Prostate gland (tissue), 2 donors: Measurements from ENCODE around the gene CLIC3. TPM values are rescaled to one million over a fixed set of nuclear protein-coding genes. Genes with fewer than 3 reads are reported as not detected.
A peak's percentile ranks its signal among the peaks of the same experiment; 100 is the strongest.

Experiments used
- DNase-seq: peaks from one replicate; pipeline ENCODE4 v3.0.0-alpha.2; 2019; ENCODE audit warnings: low spot score
- H3K27ac ChIP-seq, 2 donors: fragments of 200-600 bp; sonication (generic); 2 replicates each; pipeline ENCODE4 v1.5.1; 2017 to 2019
- H3K27me3 ChIP-seq: fragments of 200-600 bp; sonication (generic); replicated peaks from 2 replicates; pipeline ENCODE4 v1.5.1; 2019; ENCODE audit not compliant: insufficient read depth
- H3K36me3 ChIP-seq, 2 donors: fragments of 200-600 bp; sonication (generic); 1 replicate in 1 of 2; 2 replicates in 1 of 2; pipeline versions ENCODE4 v1.5.1 to v1.8.1; 2017 to 2019
- H3K4me1 ChIP-seq: fragments of 200-600 bp; sonication (generic); replicated peaks from 2 replicates; pipeline ENCODE4 v1.5.1; 2019
- H3K4me3 ChIP-seq, 2 donors: fragments of 200-600 bp; sonication (generic); 2 replicates each; pipeline ENCODE4 v1.5.1; 2017 to 2019
- H3K9me3 ChIP-seq: fragments of 200-600 bp; sonication (generic); 2 replicates; pipeline ENCODE4 v1.5.1; 2017
- CTCF ChIP-seq, 4 experiments: fragments of 200-600 bp in 2 of 4; fragments of 450-650 bp in 2 of 4; sonication (generic) in 2 of 4; IDR thresholded peaks; 1 replicate in 3 of 4; 2 replicates in 1 of 4; pipeline ENCODE4 v1.5.1; 2016 to 2019; ENCODE audit warnings: antibody characterized with exemption in 4 of 4, mild to moderate bottlenecking in 2 of 4, moderate library complexity in 2 of 4
- POLR2A ChIP-seq: fragments of 450-650 bp; IDR thresholded peaks from one replicate; pipeline ENCODE4 v1.6.1; 2016; ENCODE audit warnings: antibody characterized with exemption, mild to moderate bottlenecking
- POLR2AphosphoS5 ChIP-seq: sonication (generic); formaldehyde crosslinking; IDR thresholded peaks from one replicate; pipeline ENCODE4 v1.6.1; 2017; ENCODE audit warnings: antibody characterized with exemption
- WGBS: methylation state at CpG from one replicate; pipeline ENCODE4 v1.1.5; 2018; 5-methylcytosine and 5-hydroxymethylcytosine counted together
- intact Hi-C: fragments of 100-400 bp; cut with DNase I; formaldehyde crosslinking; loops from one replicate; pipeline ENCODE4 v1.14.2; 2022
- total RNA-seq, 2 donors: library from RNA; depleted of rRNA; stranded (reverse); fragments of >200 nt; gene quantifications; one replicate each; pipeline ENCODE4 v1.1.0, GENCODE V29; 2016

Gene CLIC3
- total RNA-seq, 2 donors from 2014 or later: 4.2 to 6.7 TPM

- H3K4me1 ChIP-seq: no peaks in the 10 kb centered on the region
- intact Hi-C loops: no loop called here
- DNase-seq: no peak
- H3K4me3 ChIP-seq: no peak overlapping the region
- TF ChIP-seq POLR2A: no peak
- TF ChIP-seq POLR2AphosphoS5: no peak
- TF ChIP-seq CTCF (IDR thresholded peaks at IDR 0.05): no peak
- H3K27me3 ChIP-seq: no peaks in the 10 kb centered on the region
- H3K9me3 ChIP-seq: no peaks in the 10 kb centered on the region
- no peak overlapping the region for H3K27ac ChIP-seq
- WGBS: 61% methylated on average over 30 of the region's 41 CpGs
- H3K36me3 ChIP-seq: no peaks in the 10 kb centered on the region
Measured at GRCh38 chr9:136978865-136979544, 17.4 kb downstream of the CLIC3 start.

DNA sequence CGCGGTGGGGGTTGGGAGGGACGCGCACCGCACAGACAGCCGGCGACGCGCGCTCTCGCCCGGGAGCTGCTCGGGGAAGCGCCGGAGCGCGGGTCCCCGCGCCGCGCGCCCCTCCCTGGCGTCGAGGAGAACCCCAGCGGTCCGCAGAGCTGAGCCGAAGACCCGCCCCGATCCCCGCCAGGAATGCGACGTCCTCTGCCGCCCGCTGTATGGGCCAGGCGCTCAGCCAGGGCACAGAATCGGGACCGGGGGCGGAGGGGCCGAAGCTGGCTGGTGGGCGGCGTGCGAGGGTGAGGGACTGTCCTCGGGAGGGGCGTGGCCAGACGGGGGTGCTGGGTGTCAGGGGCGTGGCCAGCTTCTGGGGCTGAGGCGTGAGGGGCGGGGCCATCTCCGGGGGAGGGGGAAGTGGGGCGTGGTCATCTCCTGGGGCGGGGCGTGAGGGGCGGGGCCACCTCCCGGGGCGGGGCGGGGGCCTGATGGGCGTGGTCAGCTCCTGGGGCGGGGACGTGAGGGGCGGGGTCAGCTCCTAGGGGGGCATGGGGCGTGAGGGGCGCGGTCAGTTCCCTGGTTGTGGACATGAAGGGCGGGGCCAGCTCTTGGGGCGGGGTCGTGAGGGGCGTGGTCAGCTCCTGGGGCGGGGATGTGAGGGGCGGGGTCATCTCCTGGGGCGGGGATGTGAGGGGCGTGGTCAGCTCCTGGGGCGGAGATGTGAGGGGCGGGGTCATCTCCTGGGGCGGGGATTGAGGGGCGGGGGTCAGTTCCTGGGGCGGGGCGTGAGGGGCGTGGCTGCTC lies 18.1 kb downstream of the CLIC3 start:
- TF ChIP-seq POLR2A: no peak
- TF ChIP-seq POLR2AphosphoS5: peak; percentile 6
- TF ChIP-seq CTCF (IDR thresholded peaks at IDR 0.05): peak in 1 of 4 experiments; percentile 7
- peak overlapping the region; percentile 60 to 61 for H3K27ac ChIP-seq
- 0% methylated on average over 25 of the region's 78 CpGs for WGBS

DNA sequence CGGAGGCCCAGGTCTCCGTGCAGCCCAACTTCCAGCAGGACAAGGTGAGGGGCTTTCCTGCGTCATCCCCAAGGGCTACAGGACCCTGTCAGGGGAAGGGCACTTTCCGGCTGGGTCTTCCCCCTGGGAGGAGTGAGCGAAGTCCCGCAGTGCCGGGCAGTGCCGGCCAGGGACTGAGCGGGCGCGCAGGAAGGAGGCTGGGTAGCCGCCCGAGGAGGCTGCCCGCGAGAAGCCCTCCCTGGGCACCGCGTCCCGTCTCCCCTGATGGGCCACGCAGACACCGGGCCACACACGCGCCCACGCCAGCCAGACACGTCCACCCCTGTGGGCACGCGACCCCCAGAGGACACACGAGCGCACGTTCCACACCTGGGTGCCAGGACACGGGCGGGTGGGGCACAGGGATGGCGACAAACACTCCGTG lies 18.7 kb downstream of the CLIC3 start:
- Histone ChIP-seq H3K4me1 (no peaks in the 10 kb centered on the region), H3K4me3 (peak overlapping the region; percentile 25 to 41), H3K27me3 (no peaks in the 10 kb centered on the region), H3K27ac (peak overlapping the region; percentile 60 to 61), H3K36me3 (no peaks in the 10 kb centered on the region), H3K9me3 (no peaks in the 10 kb centered on the region)
- DNase-seq: no peak
- 23% methylated on average over 33 of the region's 33 CpGs for WGBS
- TF ChIP-seq CTCF (IDR thresholded peaks at IDR 0.05): no peak
- no peak for TF ChIP-seq POLR2AphosphoS5
- no peak for TF ChIP-seq POLR2A
- intact Hi-C loops: no loop called here

More for the DNA sequence above, 18.1 kb downstream of the CLIC3 start:
- H3K36me3 ChIP-seq: no peaks in the 10 kb centered on the region
- peak overlapping the region; percentile 25 to 41 for H3K4me3 ChIP-seq
- DNase-seq: peak; percentile 45
- intact Hi-C loops: no loop called here
- H3K4me1 ChIP-seq: no peaks in the 10 kb centered on the region
- H3K27me3 ChIP-seq: no peaks in the 10 kb centered on the region
- H3K9me3 ChIP-seq: no peaks in the 10 kb centered on the region

DNA sequence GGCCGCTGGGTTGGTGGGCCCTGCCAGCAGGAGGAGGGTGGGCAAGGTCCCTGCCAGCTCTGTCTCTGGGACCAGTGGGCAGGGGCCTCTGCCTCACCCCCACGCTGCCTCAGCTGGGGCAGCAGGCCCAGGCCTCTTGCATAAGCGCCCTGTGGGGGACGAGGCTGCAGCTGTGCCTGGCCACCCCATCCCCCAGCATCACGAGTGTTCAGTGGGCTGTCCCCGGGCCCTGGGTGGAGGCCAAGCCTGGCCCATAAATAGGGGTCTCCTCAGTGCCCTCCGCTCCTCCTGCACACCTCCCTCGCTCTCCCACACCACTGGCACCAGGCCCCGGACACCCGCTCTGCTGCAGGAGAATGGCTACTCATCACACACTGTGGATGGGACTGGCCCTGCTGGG lies 19.1 kb downstream of the CLIC3 start, which contains the start of gene PTGDS:
Gene PTGDS, plus strand, starts transcription at position 282 of the 400 bp plus-strand sequence. Its CDS starts 75 bp downstream, at position 357.
- DNase-seq: no peak
- WGBS: 82% methylated on average over 9 of the region's 10 CpGs
- H3K4me3 ChIP-seq: peak within 1 kb of the TSS; percentile 25 to 41
- intact Hi-C loops: no loop called here
- no peaks in the 10 kb centered on the region for H3K27me3 ChIP-seq
- no peaks in the 10 kb centered on the region for H3K4me1 ChIP-seq
- H3K36me3 ChIP-seq: no peaks in the 10 kb centered on the region
- no peaks in the 10 kb centered on the region for H3K9me3 ChIP-seq
- H3K27ac ChIP-seq: peak within 1 kb of the TSS; percentile 60 to 61
- TF ChIP-seq CTCF (IDR thresholded peaks at IDR 0.05) (no peak), POLR2A (no peak), POLR2AphosphoS5 (peak; percentile 19)
